PC-9 (cell line): Measurements from ENCODE around the gene COL24A1.

Experiments used
- EZH2 ChIP-seq: fragments of 200-600 bp; sonication (generic); IDR thresholded peaks from 2 replicates; pipeline ENCODE4 v1.8.0; 2017; ENCODE audit warnings: antibody characterized with exemption, low read depth
- TF ChIP-seq, protein P1 (sequence below): fragments of 200-600 bp; sonication (generic); conservative IDR thresholded peaks from 2 replicates; pipeline ENCODE4 v1.6.1; 2017; ENCODE audit warnings: mixed run types, antibody characterized with exemption, mild to moderate bottlenecking, moderate library complexity

DNA sequence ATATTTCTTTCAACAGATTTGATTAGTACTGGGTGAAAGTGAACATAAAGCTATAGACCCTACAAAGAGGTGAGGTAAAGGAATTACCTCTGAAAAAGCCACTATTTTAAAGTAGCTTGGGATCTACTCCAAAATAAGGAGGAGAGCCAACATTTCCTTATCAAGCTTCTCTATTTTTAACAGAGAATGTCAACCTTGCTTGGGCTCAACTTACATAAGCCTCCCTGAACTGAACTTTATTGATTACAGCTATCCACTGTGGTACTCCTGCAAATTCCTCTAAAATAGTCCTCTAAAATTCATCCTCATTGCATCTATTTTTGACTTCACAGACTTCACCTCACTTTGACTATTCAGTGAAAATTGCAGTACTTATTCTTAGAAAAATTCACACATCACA, 458.7 kb downstream of the COL24A1 start:
- TF ChIP-seq, protein P1, sequence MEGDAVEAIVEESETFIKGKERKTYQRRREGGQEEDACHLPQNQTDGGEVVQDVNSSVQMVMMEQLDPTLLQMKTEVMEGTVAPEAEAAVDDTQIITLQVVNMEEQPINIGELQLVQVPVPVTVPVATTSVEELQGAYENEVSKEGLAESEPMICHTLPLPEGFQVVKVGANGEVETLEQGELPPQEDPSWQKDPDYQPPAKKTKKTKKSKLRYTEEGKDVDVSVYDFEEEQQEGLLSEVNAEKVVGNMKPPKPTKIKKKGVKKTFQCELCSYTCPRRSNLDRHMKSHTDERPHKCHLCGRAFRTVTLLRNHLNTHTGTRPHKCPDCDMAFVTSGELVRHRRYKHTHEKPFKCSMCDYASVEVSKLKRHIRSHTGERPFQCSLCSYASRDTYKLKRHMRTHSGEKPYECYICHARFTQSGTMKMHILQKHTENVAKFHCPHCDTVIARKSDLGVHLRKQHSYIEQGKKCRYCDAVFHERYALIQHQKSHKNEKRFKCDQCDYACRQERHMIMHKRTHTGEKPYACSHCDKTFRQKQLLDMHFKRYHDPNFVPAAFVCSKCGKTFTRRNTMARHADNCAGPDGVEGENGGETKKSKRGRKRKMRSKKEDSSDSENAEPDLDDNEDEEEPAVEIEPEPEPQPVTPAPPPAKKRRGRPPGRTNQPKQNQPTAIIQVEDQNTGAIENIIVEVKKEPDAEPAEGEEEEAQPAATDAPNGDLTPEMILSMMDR, result no peak
- TF ChIP-seq EZH2, result no peak
